GM12875 (cell line): ENCODE measurements around the gene ASCC1.

Experiments
- H3K4me3 ChIP-seq: one replicate; pipeline ENCODE4 v1.5.1; 2011; ENCODE audit warnings: low read depth, low read length, control low read depth
- CTCF ChIP-seq: IDR thresholded peaks from 2 replicates; pipeline ENCODE4 v1.5.1; 2011; ENCODE audit warnings: low read depth, mild to moderate bottlenecking, control low read depth, inconsistent platforms, low read length, moderate library complexity, borderline replicate concordance; ENCODE audit not compliant: insufficient read depth

ASCC1 gene

GRCh38 chr10:72067463-72068125 is 148.5 kb downstream of the ASCC1 start:
- H3K4me3 ChIP-seq: no peak overlapping the region
- no peak for TF ChIP-seq CTCF

GRCh38 chr10:72066318-72067284 is 149.5 kb downstream of the ASCC1 start:
- H3K4me3 ChIP-seq: no peak overlapping the region
- no peak for TF ChIP-seq CTCF

- no peak for TF ChIP-seq CTCF
- no peak overlapping the region for H3K4me3 ChIP-seq
Measured at GRCh38 chr10:72065439-72066025, 150.5 kb downstream of the ASCC1 start.

GRCh38 chr10:72063703-72064391 is 152.2 kb downstream of the ASCC1 start:
- TF ChIP-seq CTCF: no peak
- no peak overlapping the region for H3K4me3 ChIP-seq

GRCh38 chr10:72062832-72063702 is 153.0 kb downstream of the ASCC1 start:
- TF ChIP-seq CTCF: no peak
- no peak overlapping the region for H3K4me3 ChIP-seq

GRCh38 chr10:72062382-72062781 is 153.7 kb downstream of the ASCC1 start:
- no peak for TF ChIP-seq CTCF
- H3K4me3 ChIP-seq: no peak overlapping the region
